K562 (cell line): ENCODE measurements around the gene B3GALT5. TPM values are rescaled to one million over a fixed set of nuclear protein-coding genes. Genes with fewer than 3 reads are reported as not detected.

ENCODE experiments used
- ATAC-seq: fragments of 200-7000 bp; cut with Tn5 transposase; 3 replicates; pipeline ENCODE4 v1.9.1; 2020; ENCODE audit warnings: moderate library complexity
- BruUV-seq: library from RNA; stranded (reverse); fragments of 400-500 nt; replicated peaks from 2 replicates; lab custom pipeline; 2021; lab: Mats Ljungman, UMichigan
- CTCF ChIA-PET: fragments of 300-600 bp; formaldehyde crosslinking; extraction: SDS; loops from one replicate; lab custom pipeline; 2021; ENCODE audit warnings: low intra/inter-chr PET ratio; lab: Yijun Ruan, JAX
- POLR2A ChIA-PET: fragments of 300-600, 350-650 bp; sonication (Branson Sonifier 250); formaldehyde crosslinking; extraction: SDS; loops from one replicate; lab custom pipeline; 2021; ENCODE audit warnings: antibody characterized with exemption, inconsistent platforms; lab: Yijun Ruan, JAX
- DNase-seq, 4 experiments: peaks; one replicate each; pipeline versions ENCODE4 v3.0.0 to v3.0.0-alpha.2; 2011 to 2018; ENCODE audit warnings: low spot score in 3 of 4, mixed read lengths in 3 of 4; ENCODE audit errors: extremely low read depth in 1 of 4
- FAIRE-seq: peaks from 2 replicates; lab custom pipeline; 2011; peaks lifted over from hg19 to GRCh38; lab: Jason Lieb, UNC
- H2AFZ ChIP-seq: 2 replicates; pipeline ENCODE4 v1.6.0; 2011; ENCODE audit warnings: low read depth, low read length, control low read depth, inconsistent platforms
- H3K27ac ChIP-seq: fragments of 200-600 bp; 3 replicates; pipeline ENCODE4 v1.8.0; 2011; ENCODE audit warnings: low read depth, mild to moderate bottlenecking, control low read depth, inconsistent platforms, low read length, moderate library complexity, mixed read lengths; ENCODE audit errors: extremely low read depth
- H3K27me3 ChIP-seq, 2 experiments: fragments of 300-600 bp in 1 of 2; 2 replicates in 1 of 2; 3 replicates in 1 of 2; pipeline versions ENCODE4 v1.6.0 to v1.8.0; 2011; ENCODE audit warnings: inconsistent platforms in 2 of 2, low read length in 2 of 2, mild to moderate bottlenecking in 1 of 2, mixed read lengths in 1 of 2, moderate library complexity in 1 of 2; ENCODE audit not compliant: control insufficient read depth in 2 of 2, insufficient read depth in 2 of 2
- H3K36me3 ChIP-seq: fragments of 300-600 bp; 3 replicates; pipeline ENCODE4 v1.8.0; 2011; ENCODE audit warnings: mild to moderate bottlenecking, low read length, inconsistent platforms; ENCODE audit not compliant: control insufficient read depth, insufficient read depth
- H3K4me1 ChIP-seq, 2 experiments: fragments of 200-600 bp in 1 of 2; replicated peaks in 1 of 2; 2 replicates in 1 of 2; 3 replicates in 1 of 2; pipeline versions ENCODE4 v1.5.1 to v1.8.0; 2011; ENCODE audit warnings: inconsistent platforms in 2 of 2, low read length in 2 of 2, mild to moderate bottlenecking in 1 of 2, mixed read lengths in 1 of 2, moderate library complexity in 1 of 2; ENCODE audit not compliant: control insufficient read depth in 2 of 2, insufficient read depth in 2 of 2
- H3K4me2 ChIP-seq: 2 replicates; pipeline ENCODE4 v1.6.1; 2011; ENCODE audit warnings: low read length, control low read depth, inconsistent platforms, mixed read lengths; ENCODE audit not compliant: insufficient read depth
- H3K4me3 ChIP-seq: fragments of 200-600 bp; sonication (generic), shearing (Covaris generic); 2 replicates; pipeline ENCODE4 v1.5.1; 2016; ENCODE audit warnings: control low read depth, inconsistent platforms
- H3K79me2 ChIP-seq: fragments of 200-600 bp; 3 replicates; pipeline ENCODE4 v1.8.0; 2011; ENCODE audit warnings: low read length, inconsistent platforms; ENCODE audit not compliant: control insufficient read depth, insufficient read depth
- H3K9ac ChIP-seq, 2 experiments: 2 replicates each; pipeline versions ENCODE4 v1.6.0 to v1.6.1; 2011; ENCODE audit warnings: low read depth in 2 of 2, low read length in 2 of 2, control low read depth in 1 of 2, inconsistent platforms in 1 of 2, mild to moderate bottlenecking in 1 of 2, mixed read lengths in 1 of 2; ENCODE audit not compliant: insufficient read depth in 1 of 2
- H3K9me1 ChIP-seq: one replicate; pipeline ENCODE4 v1.6.0; 2011; ENCODE audit warnings: inconsistent platforms, mild to moderate bottlenecking, low read length, moderate library complexity; ENCODE audit not compliant: control insufficient read depth, insufficient read depth
- H3K9me3 ChIP-seq: replicated peaks from 2 replicates; pipeline ENCODE4 v1.5.1; 2011; ENCODE audit warnings: low read depth, low read length, inconsistent platforms; ENCODE audit not compliant: control insufficient read depth, insufficient read depth
- H4K20me1 ChIP-seq: replicated peaks from 2 replicates; pipeline ENCODE4 v1.6.1; 2011; ENCODE audit warnings: low read length, inconsistent platforms, mixed read lengths; ENCODE audit not compliant: control insufficient read depth, insufficient read depth
- GABPB1 ChIP-seq: sonication (generic); formaldehyde crosslinking; IDR thresholded peaks from 2 replicates; pipeline ENCODE4 v1.8.0; 2022; ENCODE audit warnings: mild to moderate bottlenecking, missing genetic modification reagents
- SREBF1 ChIP-seq: fragments of 150-350 bp; IDR thresholded peaks from 2 replicates; pipeline ENCODE4 v1.6.1; 2014; ENCODE audit warnings: antibody characterized with exemption, low read depth, low read length, borderline replicate concordance
- in situ Hi-C: fragments of 300-500 bp; cut with MboI; formaldehyde crosslinking; loops from 4 replicates; pipeline ENCODE4 v1.15.0; 2018; ENCODE audit warnings: inconsistent platforms, mixed read lengths
- intact Hi-C: fragments of 100-400 bp; cut with micrococcal nuclease; formaldehyde crosslinking; loops from 2 replicates; pipeline ENCODE4 v1.14.2; 2022
- polyA plus RNA-seq, 8 experiments: library from polyadenylated mRNA; depleted of rRNA in 4 of 8; stranded (reverse) in 5 of 8; unstranded in 3 of 8; fragments of >200 nt; fragmentation: Nextera tagmentation in 2 of 8; fragmentation: Illumina TruSeq in 1 of 8; extraction: Ambion mirVana in 2 of 8; extraction: Trizol in 1 of 8; gene quantifications; 2 replicates each; pipeline versions ENCODE4 v1.2.1 to v1.2.3, GENCODE V29; 2011 to 2014; ENCODE audit warnings: inconsistent platforms in 1 of 8, missing spikeins in 1 of 8
- total RNA-seq, 7 experiments: library from RNA; depleted of rRNA in 6 of 7; stranded (reverse); fragments of >200 nt in 6 of 7; fragmentation: Illumina TruSeq in 2 of 7; extraction: Trizol in 2 of 7; gene quantifications; 2 replicates each; pipeline versions ENCODE4 v1.2.1 to v1.2.3, GENCODE V29; 2011 to 2021; ENCODE audit warnings: low replicate concordance in 1 of 7
- TF ChIP-seq, protein P1 (sequence below), 2 experiments: fragments of 200-800 bp in 1 of 2; sonication (Bioruptor generic) in 1 of 2; sonication (generic) in 1 of 2; formaldehyde crosslinking in 1 of 2; IDR thresholded peaks in 1 of 2; conservative IDR thresholded peaks in 1 of 2; 2 replicates each; pipeline versions ENCODE4 v1.5.0 to v1.6.1; 2016 to 2020; ENCODE audit warnings: missing compliant biosample characterization in 1 of 2, missing genetic modification characterization in 1 of 2, missing genetic modification reagents in 1 of 2
- TF ChIP-seq, protein P2 (sequence below), 2 experiments: fragments of 450-650 bp in 1 of 2; sonication (generic) in 1 of 2; formaldehyde crosslinking; conservative IDR thresholded peaks; 2 replicates each; pipeline versions ENCODE4 v1.4.0 to v1.8.1; 2020 to 2022; ENCODE audit warnings: mild to moderate bottlenecking in 1 of 2, missing genetic modification reagents in 1 of 2

Gene B3GALT5
- total and polyA plus RNA-seq, 9 of the 15 experiments (the other 6 are each of a cell fraction or from before 2014, with no cell fraction given): 0.02 TPM; not detected in 8

DNA sequence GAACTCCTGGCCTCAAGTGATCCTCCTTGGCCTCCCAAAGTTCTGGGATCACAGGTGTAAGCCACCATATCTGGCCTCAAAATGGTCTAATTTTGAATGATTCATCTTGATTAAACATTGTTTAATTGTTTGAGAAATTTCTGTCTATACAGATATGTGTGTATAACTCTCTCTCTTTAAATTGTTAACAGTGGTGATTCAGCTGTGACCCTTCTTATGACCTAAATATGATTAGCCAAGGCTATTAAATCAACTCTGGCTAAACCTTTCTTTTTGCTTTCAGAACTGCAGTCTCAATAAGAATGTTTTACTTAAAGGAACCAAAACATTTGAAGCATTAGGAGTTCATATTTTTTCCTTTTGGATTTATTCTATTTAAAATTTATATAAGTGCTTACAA lies 19.2 kb upstream of the B3GALT5 start:
- ChIA-PET CTCF (no interaction called here), POLR2A (no interaction called here)
- no peak for FAIRE-seq
- Histone ChIP-seq H3K4me3 (no peak overlapping the region), H2AFZ (no peak overlapping the region), H3K79me2 (no peaks in the 10 kb centered on the region), H3K4me2 (no peak overlapping the region), H3K4me1 (no peaks in the 10 kb centered on the region), H3K9me1 (no peaks in the 10 kb centered on the region), H3K27ac (no peak overlapping the region)
- no TSS peak for BruUV-seq
- in situ Hi-C loops (loop anchor here (5.0 kb wide), 1 partner anchor 949 kb away; no protein-coding TSS in a partner anchor), intact Hi-C loops (no loop called here)
- no peak for ATAC-seq
- DNase-seq: no peak
- TF ChIP-seq, protein P1, sequence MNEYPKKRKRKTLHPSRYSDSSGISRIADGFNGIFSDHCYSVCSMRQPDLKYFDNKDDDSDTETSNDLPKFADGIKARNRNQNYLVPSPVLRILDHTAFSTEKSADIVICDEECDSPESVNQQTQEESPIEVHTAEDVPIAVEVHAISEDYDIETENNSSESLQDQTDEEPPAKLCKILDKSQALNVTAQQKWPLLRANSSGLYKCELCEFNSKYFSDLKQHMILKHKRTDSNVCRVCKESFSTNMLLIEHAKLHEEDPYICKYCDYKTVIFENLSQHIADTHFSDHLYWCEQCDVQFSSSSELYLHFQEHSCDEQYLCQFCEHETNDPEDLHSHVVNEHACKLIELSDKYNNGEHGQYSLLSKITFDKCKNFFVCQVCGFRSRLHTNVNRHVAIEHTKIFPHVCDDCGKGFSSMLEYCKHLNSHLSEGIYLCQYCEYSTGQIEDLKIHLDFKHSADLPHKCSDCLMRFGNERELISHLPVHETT (CRISPR knock-in tag; conservative IDR thresholded peaks at IDR 0.05 in 1 of 2, IDR thresholded peaks at IDR 0.05 in 1 of 2): no peak
- TF ChIP-seq GABPB1 (no peak), SREBF1 (no peak)
- TF ChIP-seq, protein P2, sequence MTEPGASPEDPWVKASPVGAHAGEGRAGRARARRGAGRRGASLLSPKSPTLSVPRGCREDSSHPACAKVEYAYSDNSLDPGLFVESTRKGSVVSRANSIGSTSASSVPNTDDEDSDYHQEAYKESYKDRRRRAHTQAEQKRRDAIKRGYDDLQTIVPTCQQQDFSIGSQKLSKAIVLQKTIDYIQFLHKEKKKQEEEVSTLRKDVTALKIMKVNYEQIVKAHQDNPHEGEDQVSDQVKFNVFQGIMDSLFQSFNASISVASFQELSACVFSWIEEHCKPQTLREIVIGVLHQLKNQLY (CRISPR knock-in tag; conservative IDR thresholded peaks at IDR 0.05): no peak
- TF ChIP-seq, all 486 proteins: peak for 0
- H3K27me3 ChIP-seq: peaks cover 10 to 12% of the 10 kb centered on the region in 2 experiments; a peak in 2 of 5 replicates
- H3K36me3 ChIP-seq: no peaks in the 10 kb centered on the region
- no peak overlapping the region for H3K9ac ChIP-seq
- H4K20me1 ChIP-seq: no peaks in the 10 kb centered on the region
- H3K9me3 ChIP-seq: no peaks in the 10 kb centered on the region
